Endothelial cell of umbilical vein (primary cell): ENCODE measurements around the gene NANOS1.

Source experiments
- CTCF ChIP-seq, 2 donors: IDR thresholded peaks; 1 replicate in 1 of 2; 2 replicates in 1 of 2; pipeline ENCODE4 v1.5.1; 2011; ENCODE audit warnings: low read length in 2 of 2, mild to moderate bottlenecking in 2 of 2, moderate library complexity in 2 of 2, control low read depth in 1 of 2, inconsistent platforms in 1 of 2, low read depth in 1 of 2; ENCODE audit not compliant: insufficient read depth in 1 of 2; ENCODE audit errors: extremely low read depth in 1 of 2
- EZH2 ChIP-seq: IDR thresholded peaks from 2 replicates; pipeline ENCODE4 v1.6.1; 2012; ENCODE audit warnings: borderline replicate concordance, low read depth, mild to moderate bottlenecking, moderate library complexity, low read length, inconsistent platforms; ENCODE audit not compliant: severe bottlenecking
- GATA2 ChIP-seq: IDR thresholded peaks from 2 replicates; pipeline ENCODE4 v1.7.0; 2011; ENCODE audit warnings: low read depth, mild to moderate bottlenecking, moderate library complexity, mixed read lengths, low read length; ENCODE audit not compliant: insufficient read length, insufficient read depth
- POLR2A ChIP-seq: IDR thresholded peaks from 2 replicates; pipeline ENCODE4 v1.6.1; 2012; ENCODE audit warnings: low read depth, mild to moderate bottlenecking, control low read depth, low read length
- POLR2AphosphoS5 ChIP-seq: IDR thresholded peaks from 2 replicates; pipeline ENCODE4 v1.6.1; 2012; ENCODE audit warnings: low read depth, mild to moderate bottlenecking, control low read depth, low read length, moderate library complexity; ENCODE audit not compliant: insufficient read depth

- TF ChIP-seq POLR2A (no peak), CTCF (IDR thresholded peaks at IDR 0.05; ENCODE audit: extremely low read depth in 1 of 2, insufficient read depth in 1 of 2, low read depth in 1 of 2, low read length in 2 of 2) (no peak), GATA2 (no peak), POLR2AphosphoS5 (no peak), EZH2 (no peak)
These were observed 25.8 kb upstream of the NANOS1 start for GRCh38 chr10:119003572-119004289.
